ENCODE measurements around the gene PRM3.
"Not testable (repeated sequence)": the region's sequence is repeated elsewhere in the genome, so short reads cannot be mapped to it uniquely, and the experiment has no call there.

PRM3 gene

DNA sequence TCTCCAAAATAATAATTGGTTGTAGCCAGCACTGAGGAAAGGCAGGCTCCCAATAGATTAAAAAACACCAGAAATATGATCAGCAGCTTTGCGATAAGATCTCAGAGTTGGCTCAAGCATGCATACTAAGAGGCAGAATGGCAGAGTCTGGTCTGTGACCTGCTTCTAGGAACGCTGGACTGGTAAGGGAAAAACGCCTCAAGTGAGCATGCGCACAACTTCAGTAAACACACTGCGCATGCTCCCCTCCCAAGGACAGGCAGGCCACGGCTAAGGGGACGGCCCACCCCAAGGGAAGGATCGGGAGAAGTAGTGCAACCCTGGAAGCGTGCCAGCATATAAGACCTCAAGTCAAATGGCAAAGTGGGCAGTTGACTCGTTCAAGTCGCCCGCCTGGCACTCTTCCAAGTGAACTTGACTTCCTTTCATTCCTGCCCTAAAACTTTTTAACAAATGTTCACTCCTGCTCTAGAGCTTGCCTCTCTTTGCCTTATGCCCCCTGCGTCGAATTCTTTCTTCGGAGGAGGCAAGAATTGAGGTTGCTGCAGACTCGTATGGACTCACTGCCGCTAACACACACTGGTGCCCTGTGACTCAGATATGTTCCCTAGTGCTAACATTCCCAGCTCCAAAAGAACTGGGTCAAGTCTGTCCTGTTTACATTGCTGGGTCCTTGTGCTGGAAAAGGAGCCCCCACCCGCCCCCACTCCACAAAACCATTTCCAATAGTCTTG lies 30.1 kb upstream of the PRM3 start:
- DNase-seq (ENCODE audit: low spot score): no peak

DNA sequence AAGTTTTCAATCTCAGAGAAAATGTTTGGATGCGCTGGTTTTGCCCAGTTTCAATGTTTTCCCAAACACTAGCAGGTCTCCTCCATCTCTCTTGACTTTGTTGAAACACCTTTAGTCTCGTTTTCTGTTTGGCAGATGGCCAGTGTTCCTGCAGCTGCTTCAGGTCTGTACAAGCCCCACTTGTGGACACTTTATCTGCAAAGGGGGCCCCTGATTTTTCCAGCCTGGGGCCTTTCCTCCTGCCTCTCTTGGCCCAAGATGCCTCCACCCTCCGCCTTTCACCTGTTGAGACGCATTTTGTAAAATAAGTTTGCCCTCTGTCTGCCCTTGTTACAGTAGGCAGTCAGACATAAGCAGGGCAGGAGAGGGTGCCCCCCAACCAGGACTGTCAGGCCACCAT lies 29.5 kb upstream of the PRM3 start:
- no peak for DNase-seq (ENCODE audit: low spot score)

DNA sequence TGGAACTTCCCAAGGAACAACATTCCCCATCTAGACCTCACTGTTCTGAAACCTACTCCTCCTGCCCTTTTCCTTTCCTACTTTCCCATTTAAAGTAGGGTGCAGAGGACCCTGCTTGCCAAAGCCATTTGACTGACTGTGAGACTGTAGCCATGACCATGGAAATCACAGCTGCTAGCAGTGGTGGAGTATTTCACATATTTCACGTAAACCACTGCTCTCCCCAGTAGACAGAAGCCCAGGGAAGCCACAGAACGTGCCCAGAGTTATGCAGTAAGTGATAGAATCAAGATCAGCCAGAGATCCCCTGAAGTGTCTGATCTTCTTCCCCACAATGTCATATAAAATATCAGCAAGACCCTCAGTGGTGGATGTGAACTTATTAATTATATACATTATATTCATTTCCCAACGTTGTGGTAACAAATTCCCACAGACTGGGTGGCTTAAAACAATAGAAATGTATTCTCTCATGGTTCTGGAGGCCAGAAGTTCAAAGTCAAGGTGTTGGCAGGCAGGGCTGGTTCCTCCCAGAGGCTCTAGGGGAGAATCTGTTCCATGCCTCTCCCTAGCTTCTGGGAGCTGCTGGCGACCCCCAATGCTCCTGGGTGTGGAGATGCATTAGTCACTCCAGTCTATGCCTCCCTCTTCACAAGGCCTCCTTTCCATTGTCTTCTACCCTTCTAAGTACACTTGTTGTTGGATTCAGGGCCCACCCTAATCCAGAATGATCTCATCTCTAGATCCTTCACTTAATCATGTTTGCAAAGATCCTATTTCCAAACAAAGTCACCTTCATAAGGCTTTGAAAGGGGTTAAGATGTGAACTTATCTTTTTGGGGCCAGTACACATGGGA lies 28.4 kb upstream of the PRM3 start:
- DNase-seq (ENCODE audit: low spot score): no peak

DNA sequence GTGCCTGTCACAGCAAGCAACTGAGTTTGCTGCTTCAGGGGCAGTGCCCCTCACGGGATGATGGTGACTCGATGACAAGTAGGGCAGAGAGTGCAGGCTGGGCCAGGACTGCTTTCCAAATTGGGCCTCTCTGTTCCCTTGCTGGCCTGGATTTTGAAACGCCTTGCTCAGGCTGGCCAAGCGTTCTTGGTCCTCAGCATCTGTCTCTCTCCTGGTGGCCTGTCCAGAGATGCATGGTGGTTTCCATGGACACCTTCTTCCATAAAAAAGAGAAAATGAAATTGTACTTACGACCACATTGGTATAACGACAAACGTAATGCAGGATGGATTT lies 27.1 kb upstream of the PRM3 start:
- DNase-seq (ENCODE audit: low spot score): no peak

DNA sequence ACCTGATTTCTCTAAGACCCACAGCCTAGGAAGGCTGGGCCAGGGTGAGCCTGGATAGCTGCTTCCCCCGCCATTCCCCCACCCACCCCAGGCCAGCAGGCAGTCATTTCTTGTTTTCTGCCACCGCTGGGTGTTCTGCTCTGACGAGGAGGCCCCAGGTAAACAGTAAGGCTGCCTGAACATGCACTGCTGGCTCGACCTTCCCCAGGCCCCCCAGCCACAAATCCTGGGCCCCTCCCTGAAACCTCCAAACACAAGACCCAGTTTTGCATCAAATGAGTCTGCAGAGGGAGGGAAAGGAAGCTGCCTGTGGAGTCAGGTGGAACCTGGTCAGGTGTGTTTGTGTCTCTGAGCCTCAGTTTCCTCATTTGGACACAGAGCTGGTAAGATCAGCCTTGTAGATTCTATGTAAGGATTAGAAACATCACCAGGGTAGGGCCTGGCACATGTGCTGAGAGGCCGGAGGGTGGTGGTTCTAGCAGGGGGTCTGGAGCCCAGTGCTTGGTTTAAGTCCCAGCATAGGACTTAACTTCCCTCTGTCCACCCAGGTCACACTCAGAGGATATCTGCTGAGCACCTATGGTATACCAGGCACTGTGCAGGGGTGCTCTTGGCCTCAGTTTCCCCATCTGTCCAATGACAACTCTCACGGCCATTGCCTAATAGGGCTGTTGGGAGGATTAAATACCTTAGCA lies 26.6 kb upstream of the PRM3 start:
- no peak for DNase-seq (ENCODE audit: low spot score)

DNA sequence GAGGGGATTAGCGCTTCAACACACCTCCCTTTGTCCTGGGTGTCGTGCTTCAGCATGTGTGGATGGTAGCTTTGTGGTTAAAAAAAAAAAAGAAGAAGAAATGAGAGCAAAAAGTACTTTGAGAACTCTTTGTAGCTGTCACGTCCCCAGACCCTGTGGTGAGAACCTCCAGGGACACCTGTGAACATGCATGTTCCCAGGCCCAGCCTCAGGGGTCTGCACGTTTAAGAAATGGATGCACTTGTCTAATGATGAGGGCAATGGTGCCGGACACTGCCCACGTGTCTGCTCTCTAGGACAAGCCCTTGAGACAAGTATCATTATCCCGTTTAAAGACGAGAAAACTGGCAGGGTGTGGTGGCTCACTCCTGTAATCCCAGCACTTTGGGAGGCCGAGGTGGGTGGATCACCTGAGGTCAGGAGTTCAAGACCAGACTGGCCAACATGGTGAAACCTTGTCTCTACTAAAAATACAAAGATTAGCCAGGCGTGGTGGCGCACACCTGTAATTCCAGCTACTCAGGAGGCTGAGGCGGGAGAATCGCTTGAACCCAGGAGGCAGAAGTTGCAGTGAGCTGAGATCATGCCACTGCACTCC lies 25.6 kb upstream of the PRM3 start:
- not testable (repeated sequence) for DNase-seq (ENCODE audit: low spot score)

DNA sequence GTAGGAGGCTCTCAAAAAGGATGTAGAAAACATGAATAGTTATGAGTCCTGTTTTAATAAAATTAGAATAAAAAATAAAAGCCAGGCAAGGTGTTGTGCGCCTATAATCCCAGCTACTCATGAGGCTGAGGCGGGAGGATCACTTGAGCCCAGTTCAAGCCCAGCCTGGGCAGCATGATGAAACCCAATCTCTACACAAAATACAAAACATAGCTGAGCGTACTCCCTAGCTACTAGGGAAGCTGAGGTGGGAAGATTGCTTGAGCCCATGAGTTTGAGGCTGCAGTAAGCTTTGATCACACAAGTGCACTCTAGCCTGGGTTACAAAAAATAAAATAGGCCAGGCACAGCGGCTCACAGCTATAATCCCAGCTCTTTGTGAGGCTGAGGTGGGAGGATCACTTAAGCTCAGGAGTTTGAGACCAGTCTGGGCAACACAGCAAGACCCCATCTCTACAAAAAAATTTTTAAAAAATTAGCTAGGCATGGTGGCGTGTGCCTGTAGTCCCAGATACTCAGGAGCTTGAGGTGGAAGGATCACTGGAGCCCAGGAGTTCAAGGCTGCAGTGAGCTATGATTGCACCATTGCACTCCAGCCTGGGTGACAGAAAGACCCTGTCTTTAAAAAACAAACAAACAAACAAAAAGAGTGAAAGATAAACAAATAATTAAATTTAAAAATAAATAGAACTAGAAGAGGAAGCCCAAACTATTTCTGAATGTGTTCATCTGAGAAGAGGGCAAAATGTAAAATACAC lies 24.9 kb upstream of the PRM3 start:
- no peak for DNase-seq (ENCODE audit: low spot score)

DNA sequence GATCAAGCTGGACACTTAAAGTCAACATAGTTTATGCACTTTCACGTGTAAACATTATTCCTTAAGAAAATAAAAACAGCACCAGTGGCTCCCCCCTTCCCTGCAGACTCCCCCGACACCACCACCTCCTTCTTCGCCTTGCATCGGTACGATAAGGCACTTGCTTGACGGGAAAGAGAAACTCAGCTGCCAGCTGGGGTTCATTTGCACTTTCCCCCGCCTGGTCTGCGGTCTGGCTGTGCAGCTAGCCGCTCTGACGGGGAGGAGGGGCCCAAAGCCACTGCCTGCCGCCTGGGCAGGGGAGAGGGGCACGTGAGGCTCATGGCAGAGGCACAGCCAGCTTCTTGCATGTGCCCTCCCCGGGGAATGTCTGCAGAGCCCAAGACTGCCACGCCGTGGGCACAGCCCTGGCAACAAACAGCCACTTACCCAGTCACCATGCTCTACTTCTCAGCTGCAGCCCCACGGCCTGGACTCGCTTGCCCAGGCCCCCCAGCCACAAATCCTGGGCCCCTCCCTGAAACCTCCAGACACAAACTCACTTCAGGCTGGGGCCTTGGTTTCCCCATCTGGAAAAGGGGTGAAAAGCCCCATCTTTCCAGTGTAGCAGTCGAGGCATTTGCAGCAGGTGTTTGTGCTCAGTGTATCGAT lies 24.2 kb upstream of the PRM3 start:
- DNase-seq (ENCODE audit: low spot score): no peak

DNA sequence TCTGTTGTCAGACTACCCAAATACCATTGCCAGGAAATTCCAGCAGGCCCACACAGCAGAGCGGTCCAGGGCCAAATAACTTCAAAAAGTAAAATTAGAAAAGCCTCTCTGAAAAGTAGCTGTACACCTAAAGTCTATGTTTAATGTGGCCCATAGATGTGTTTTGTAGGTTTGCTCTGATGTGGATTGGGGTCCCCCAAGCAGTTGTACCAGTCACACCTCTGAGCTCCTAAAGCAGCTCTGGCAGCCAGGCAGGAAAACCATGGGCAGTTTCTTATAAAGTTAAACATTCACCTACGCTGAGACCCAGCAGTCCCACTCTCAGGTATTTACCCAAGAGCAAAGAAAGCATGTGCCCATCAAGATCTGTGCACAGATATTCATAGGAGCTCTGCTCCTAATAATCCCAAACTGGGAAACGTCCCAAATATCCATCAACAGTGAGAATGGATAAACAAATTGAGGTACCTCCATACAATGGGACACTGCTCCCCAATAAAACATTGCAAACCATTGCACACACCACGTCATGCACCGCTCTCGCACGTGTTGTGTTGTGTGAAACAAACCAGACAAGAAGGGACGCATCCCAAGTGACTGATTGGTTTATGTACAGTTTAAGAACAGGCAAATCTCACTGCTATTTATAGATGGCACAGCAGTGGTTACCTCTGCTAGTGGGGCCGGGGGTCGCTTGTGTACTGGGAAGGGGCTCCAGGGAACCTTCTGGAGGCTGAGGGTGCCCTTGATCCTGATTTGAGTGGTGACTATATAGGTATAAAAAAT lies 23.5 kb upstream of the PRM3 start:
- DNase-seq (ENCODE audit: low spot score): no peak

DNA sequence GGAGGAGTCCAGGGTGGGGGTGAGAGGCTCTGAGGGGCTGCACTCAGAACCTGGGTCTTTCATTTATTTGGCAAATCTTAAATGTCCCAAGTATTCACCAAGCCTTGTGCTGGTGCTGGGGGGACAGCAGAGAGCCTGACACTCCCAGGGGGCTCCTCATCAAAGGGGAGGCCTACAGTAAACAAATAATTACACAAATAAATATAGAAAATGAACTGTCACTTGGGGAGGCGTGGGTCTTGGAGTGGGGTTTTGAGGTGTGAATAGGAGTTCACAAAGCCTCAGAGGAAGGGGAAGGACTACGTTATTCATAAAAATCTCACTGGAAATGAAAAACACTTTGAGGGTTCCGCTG lies 22.9 kb upstream of the PRM3 start:
- no peak for DNase-seq (ENCODE audit: low spot score)

DNA sequence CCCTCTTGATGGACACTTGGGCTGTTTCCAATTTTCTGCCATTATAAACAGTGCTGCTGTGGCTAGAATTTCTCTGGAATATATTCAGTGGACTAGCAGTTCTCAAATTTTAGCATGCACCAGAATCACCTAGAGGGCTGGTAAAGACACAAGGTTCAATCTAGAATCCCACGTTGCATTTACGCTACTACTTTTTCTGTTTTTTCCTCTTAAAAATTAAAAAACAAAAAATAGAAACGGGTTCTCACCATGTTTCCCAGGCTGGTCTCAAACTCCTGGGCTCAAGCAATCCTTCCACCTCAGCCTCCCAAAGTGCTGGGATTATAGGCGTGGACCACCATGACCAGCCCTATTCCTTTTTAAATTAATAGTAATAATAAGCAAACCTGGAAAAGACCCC lies 22.2 kb upstream of the PRM3 start:
- DNase-seq (ENCODE audit: low spot score): no peak

DNA sequence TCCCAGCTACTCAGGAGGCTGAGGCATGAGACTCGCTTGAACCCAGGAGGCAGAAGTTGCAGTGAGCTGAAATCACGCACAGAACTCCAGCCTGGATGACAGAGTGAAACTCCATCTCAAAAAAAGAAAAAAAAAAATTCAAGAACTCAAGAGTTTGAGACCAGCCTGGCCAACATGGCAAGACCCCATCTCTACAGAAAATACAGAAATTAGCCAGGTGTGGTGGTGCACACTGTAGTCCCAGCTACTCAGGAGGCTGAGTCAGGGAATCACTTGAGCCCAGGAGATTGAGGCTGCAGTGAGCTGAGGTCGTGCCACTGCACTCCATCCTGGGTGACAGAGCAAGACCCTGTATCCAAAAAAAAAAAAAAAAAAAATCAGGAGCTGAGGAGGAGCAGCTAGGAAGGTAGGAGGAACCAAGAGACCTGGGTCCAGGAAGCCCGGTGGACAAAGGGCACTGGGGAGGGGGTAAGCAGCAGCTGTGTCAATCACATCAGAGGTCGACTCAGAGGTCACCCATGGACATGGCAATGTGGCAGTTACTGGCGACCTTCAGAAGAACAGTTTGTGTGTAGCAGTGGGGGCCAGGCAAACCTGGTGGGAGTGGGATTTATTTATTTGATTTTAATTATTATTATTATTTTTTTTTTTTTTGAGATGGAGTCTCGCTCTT lies 18.8 kb upstream of the PRM3 start:
- DNase-seq (ENCODE audit: low spot score): no peak

DNA sequence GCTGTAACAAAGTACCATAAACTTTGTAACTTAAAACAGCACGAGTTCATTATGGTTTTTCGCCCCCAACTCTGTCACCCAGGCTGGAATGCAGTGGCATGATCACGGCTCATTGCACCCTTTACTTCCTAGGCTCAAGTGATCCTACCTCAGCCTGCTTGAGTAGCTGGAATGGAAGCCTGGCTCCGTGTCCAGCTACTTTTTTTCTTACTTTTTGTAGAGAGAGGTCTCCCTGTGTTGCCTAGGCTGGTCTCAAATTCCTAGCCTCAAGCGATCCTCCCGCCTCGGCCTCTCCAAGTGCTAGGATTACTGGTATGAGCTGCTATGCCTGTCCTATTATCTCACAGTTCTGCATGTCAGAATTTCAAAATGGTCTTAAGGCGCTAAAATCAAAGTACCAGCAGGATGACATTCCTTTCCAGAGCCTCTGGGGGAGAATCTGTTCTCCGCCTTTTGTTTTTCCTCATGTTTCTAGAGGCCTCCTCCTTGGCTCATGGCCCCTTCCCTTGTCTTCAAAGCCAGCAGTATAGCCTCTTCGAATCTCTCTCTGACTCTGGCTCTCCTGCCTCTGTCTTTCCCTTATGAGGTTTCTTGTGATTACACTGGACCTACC lies 17.8 kb upstream of the PRM3 start:
- no peak for DNase-seq (ENCODE audit: low spot score)

DNA sequence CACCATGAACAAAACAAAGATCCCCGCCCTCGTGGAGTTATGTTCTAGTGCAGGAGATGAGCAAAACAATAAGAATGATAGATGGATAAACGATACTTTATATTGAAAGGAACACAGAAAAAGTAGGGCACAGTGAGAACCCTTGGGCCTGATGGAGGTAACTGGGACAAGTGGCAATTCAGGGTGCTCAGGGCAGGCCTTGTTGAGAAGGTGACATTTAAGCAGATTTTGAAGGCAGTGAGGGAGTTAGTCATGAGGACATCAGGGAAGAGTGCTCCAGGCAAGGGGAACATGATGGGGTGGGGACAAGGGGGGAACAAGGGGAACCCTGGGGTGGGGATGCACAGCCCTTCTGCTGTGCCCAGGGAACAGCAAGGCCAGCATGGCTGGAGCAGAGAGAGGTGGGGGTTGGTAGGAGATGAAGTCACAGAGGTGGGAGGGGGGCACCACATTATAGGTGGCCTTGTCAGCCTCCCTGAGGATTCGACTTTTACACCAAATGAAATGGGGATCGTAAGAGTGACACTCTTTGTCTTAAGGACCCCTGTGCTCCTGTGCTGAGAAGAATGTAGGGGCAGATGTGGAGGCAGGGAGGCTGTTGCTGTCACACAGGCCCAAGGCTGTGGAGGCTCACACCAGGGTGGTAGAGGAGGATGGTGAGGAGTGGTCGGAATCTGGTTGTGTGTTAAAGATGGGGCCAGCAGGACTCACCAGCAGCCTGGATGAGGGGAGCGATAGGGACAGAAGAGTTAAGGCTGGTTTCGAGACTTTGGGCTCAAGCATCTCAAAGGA lies 16.9 kb upstream of the PRM3 start:
- DNase-seq (ENCODE audit: low spot score): no peak

DNA sequence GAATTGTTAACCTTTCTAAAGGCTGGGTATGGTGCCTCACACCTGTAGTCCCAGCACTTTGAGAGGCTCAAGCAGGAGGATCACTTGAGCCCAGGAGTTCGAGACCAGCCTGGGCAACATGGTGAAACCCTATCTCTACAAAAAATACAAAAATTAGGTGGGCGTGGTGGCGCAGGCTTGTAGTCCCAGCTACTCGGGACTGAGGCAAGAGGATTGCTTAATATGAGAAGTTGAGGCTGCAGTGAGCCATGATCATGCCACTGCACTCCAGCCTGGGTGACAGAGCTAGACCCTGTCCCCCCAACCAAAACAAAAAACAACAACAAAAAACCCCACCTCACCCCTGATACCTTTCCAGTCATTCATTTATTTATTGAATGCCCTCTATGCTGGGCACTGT lies 16.3 kb upstream of the PRM3 start:
- not testable (repeated sequence) for DNase-seq (ENCODE audit: low spot score)

DNA sequence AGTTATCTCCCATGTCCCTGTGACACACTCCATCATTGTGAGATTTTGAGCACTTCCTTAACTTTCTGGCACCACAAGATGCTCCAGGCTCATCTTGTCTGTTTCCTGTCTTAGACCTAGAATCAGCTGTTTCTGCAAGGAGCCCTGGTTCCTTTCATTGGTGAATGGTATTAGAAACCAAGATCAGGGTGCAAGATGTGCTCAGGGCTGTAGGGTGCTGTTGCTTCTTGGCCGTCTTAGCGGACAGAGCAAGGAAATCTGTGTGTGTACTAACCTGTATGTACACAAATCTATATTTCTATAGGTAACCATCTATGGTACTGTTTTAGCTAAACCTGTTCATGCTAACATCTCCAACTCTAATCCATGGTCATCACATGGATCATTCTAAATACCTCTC lies 15.8 kb upstream of the PRM3 start:
- no peak for DNase-seq (ENCODE audit: low spot score)

DNA sequence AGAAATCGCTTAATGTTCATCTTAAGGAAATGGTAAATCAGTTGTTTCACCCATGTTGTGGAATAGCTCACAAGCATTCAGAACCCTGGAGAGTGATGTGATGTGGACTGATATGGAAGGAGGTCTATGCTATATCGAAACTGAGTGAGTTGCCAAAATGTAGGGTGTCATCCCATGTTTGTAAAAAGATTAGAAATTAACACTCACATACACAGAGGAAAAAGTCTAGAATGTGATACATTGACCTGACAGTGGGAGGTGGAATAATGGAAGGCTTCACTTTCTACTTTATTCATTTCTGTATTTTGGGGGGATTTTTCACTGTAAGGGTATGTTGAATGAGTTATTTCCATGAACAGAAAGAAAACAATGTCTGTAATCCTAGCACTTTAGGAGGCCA lies 12.4 kb upstream of the PRM3 start:
- no peak for DNase-seq (ENCODE audit: low spot score)

DNA sequence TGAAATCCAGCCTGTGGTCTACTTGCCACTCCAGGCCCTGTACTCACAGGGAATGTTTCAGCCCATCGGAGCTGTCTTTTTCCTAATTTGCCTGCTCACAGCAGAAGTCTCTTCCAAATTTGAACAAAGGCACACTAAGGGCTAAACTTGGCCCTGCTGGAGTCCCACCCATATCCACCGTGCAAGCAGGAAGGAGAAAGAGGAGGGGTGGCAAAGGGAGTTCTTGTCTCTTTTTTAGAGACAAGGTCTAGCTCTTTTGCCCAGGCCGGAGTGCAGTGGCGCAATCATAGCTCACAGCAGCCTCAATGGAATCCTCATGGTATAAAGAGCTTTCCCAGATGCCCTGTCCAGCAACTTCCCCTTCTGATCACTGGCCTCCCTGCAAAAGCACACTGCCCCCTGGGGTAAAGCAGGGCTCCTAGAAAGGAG lies 10.4 kb upstream of the PRM3 start:
- no peak for DNase-seq (ENCODE audit: low spot score)

Measured in hematopoietic multipotent progenitor cell treated with erythropoietin and hydrocortisone succinate and interleukin-3 and kit ligand, for 17 days (in vitro differentiated cells).